Measurements from ENCODE around the gene USP40. TPM values are rescaled to one million over a fixed set of nuclear protein-coding genes. Genes with fewer than 3 reads are reported as not detected.

USP40 gene
- total and polyA plus RNA-seq, 2 donors = 16.1 to 26.7 TPM

- Histone ChIP-seq H3K9me3 (ENCODE audit: control insufficient read depth in 2 of 2, insufficient read depth in 1 of 2, low read length in 1 of 2) (peaks cover 2 to 3% of the 10 kb centered on the region in 2 donors), H3K27me3 (ENCODE audit: control insufficient read depth in 2 of 2, insufficient read depth in 1 of 2, low read length in 1 of 2) (no peaks in the 10 kb centered on the region), H3K4me3 (ENCODE audit: low read length in 2 of 2) (no peak overlapping the region), H3K36me3 (ENCODE audit: control insufficient read depth in 2 of 2, insufficient read depth in 2 of 2, low read length in 1 of 2) (no peaks in the 10 kb centered on the region), H3K4me1 (ENCODE audit: control insufficient read depth in 2 of 2, insufficient read depth in 2 of 2, low read length in 2 of 2) (no peaks in the 10 kb centered on the region), H3K27ac (ENCODE audit: low read depth in 1 of 2, low read length in 1 of 2) (no peak overlapping the region)
- WGBS = 99% methylated on average over 1 of the region's 1 CpG
- no peak for DNase-seq (ENCODE audit: low read depth in 6 of 9, low spot score in 9 of 9)
Measured at GRCh38 chr2:233503947-233504637, 62.5 kb downstream of the USP40 start.

GRCh38 chr2:233503481-233503880 lies 63.1 kb downstream of the USP40 start:
- Histone ChIP-seq H3K4me1 (ENCODE audit: control insufficient read depth in 2 of 2, insufficient read depth in 2 of 2, low read length in 2 of 2) (no peaks in the 10 kb centered on the region), H3K36me3 (ENCODE audit: control insufficient read depth in 2 of 2, insufficient read depth in 2 of 2, low read length in 1 of 2) (no peaks in the 10 kb centered on the region), H3K4me3 (ENCODE audit: low read length in 2 of 2) (no peak overlapping the region), H3K27me3 (ENCODE audit: control insufficient read depth in 2 of 2, insufficient read depth in 1 of 2, low read length in 1 of 2) (no peaks in the 10 kb centered on the region), H3K27ac (ENCODE audit: low read depth in 1 of 2, low read length in 1 of 2) (no peak overlapping the region), H3K9me3 (ENCODE audit: control insufficient read depth in 2 of 2, insufficient read depth in 1 of 2, low read length in 1 of 2) (peaks cover 2 to 3% of the 10 kb centered on the region in 2 donors)
- DNase-seq (ENCODE audit: low read depth in 6 of 9, low spot score in 9 of 9) = no peak
- 100% methylated on average over 1 of the region's 1 CpG for WGBS

- no peaks in the 10 kb centered on the region for H3K36me3 ChIP-seq (ENCODE audit: control insufficient read depth in 2 of 2, insufficient read depth in 2 of 2, low read length in 1 of 2)
- no peaks in the 10 kb centered on the region for H3K4me1 ChIP-seq (ENCODE audit: control insufficient read depth in 2 of 2, insufficient read depth in 2 of 2, low read length in 2 of 2)
- peaks cover 2 to 3% of the 10 kb centered on the region in 2 donors for H3K9me3 ChIP-seq (ENCODE audit: control insufficient read depth in 2 of 2, insufficient read depth in 1 of 2, low read length in 1 of 2)
- no peak overlapping the region for H3K4me3 ChIP-seq (ENCODE audit: low read length in 2 of 2)
- H3K27ac ChIP-seq (ENCODE audit: low read depth in 1 of 2, low read length in 1 of 2) = no peak overlapping the region
- DNase-seq (ENCODE audit: low read depth in 6 of 9, low spot score in 9 of 9) = no peak
- no peaks in the 10 kb centered on the region for H3K27me3 ChIP-seq (ENCODE audit: control insufficient read depth in 2 of 2, insufficient read depth in 1 of 2, low read length in 1 of 2)
- WGBS = 96% methylated on average over 3 of the region's 3 CpGs
Measured at GRCh38 chr2:233501198-233502076, 65.1 kb downstream of the USP40 start.

GRCh38 chr2:233499928-233500327 lies 66.7 kb downstream of the USP40 start:
- DNase-seq (ENCODE audit: low read depth in 6 of 9, low spot score in 9 of 9) = no peak
- Histone ChIP-seq H3K4me1 (ENCODE audit: control insufficient read depth in 2 of 2, insufficient read depth in 2 of 2, low read length in 2 of 2) (no peaks in the 10 kb centered on the region), H3K27me3 (ENCODE audit: control insufficient read depth in 2 of 2, insufficient read depth in 1 of 2, low read length in 1 of 2) (no peaks in the 10 kb centered on the region), H3K27ac (ENCODE audit: low read depth in 1 of 2, low read length in 1 of 2) (no peak overlapping the region), H3K4me3 (ENCODE audit: low read length in 2 of 2) (no peak overlapping the region), H3K9me3 (ENCODE audit: control insufficient read depth in 2 of 2, insufficient read depth in 1 of 2, low read length in 1 of 2) (peaks cover 2 to 3% of the 10 kb centered on the region in 2 donors), H3K36me3 (ENCODE audit: control insufficient read depth in 2 of 2, insufficient read depth in 2 of 2, low read length in 1 of 2) (no peaks in the 10 kb centered on the region)
- WGBS = 94% methylated on average over 2 of the region's 2 CpGs

GRCh38 chr2:233498126-233498525 lies 68.5 kb downstream of the USP40 start:
- no peak for DNase-seq (ENCODE audit: low read depth in 6 of 9, low spot score in 9 of 9)
- WGBS = over 99% methylated on average over 2 of the region's 2 CpGs
- Histone ChIP-seq H3K27ac (ENCODE audit: low read depth in 1 of 2, low read length in 1 of 2) (no peak overlapping the region), H3K4me1 (ENCODE audit: control insufficient read depth in 2 of 2, insufficient read depth in 2 of 2, low read length in 2 of 2) (no peaks in the 10 kb centered on the region), H3K9me3 (ENCODE audit: control insufficient read depth in 2 of 2, insufficient read depth in 1 of 2, low read length in 1 of 2) (peaks cover 2 to 3% of the 10 kb centered on the region in 2 donors), H3K4me3 (ENCODE audit: low read length in 2 of 2) (no peak overlapping the region), H3K36me3 (ENCODE audit: control insufficient read depth in 2 of 2, insufficient read depth in 2 of 2, low read length in 1 of 2) (no peaks in the 10 kb centered on the region), H3K27me3 (ENCODE audit: control insufficient read depth in 2 of 2, insufficient read depth in 1 of 2, low read length in 1 of 2) (no peaks in the 10 kb centered on the region)

- Histone ChIP-seq H3K4me1 (ENCODE audit: control insufficient read depth in 2 of 2, insufficient read depth in 2 of 2, low read length in 2 of 2) (no peaks in the 10 kb centered on the region), H3K4me3 (ENCODE audit: low read length in 2 of 2) (no peak overlapping the region), H3K27me3 (ENCODE audit: control insufficient read depth in 2 of 2, insufficient read depth in 1 of 2, low read length in 1 of 2) (no peaks in the 10 kb centered on the region), H3K27ac (ENCODE audit: low read depth in 1 of 2, low read length in 1 of 2) (peak overlapping the region in 1 of 2 donors; percentile 31), H3K9me3 (ENCODE audit: control insufficient read depth in 2 of 2, insufficient read depth in 1 of 2, low read length in 1 of 2) (peaks cover 2 to 3% of the 10 kb centered on the region in 2 donors), H3K36me3 (ENCODE audit: control insufficient read depth in 2 of 2, insufficient read depth in 2 of 2, low read length in 1 of 2) (no peaks in the 10 kb centered on the region)
- no peak for DNase-seq (ENCODE audit: low read depth in 6 of 9, low spot score in 9 of 9)
- 51% methylated on average over 2 of the region's 2 CpGs for WGBS
Measured at GRCh38 chr2:233497692-233498091, 68.9 kb downstream of the USP40 start.

GRCh38 chr2:233495503-233496496 lies 70.8 kb downstream of the USP40 start:
- H3K4me1 ChIP-seq (ENCODE audit: control insufficient read depth in 2 of 2, insufficient read depth in 2 of 2, low read length in 2 of 2) = no peaks in the 10 kb centered on the region
- no peak overlapping the region for H3K27ac ChIP-seq (ENCODE audit: low read depth in 1 of 2, low read length in 1 of 2)
- H3K4me3 ChIP-seq (ENCODE audit: low read length in 2 of 2) = no peak overlapping the region
- no peak for DNase-seq (ENCODE audit: low read depth in 6 of 9, low spot score in 9 of 9)
- WGBS = 84% methylated on average over 10 of the region's 10 CpGs
- H3K9me3 ChIP-seq (ENCODE audit: control insufficient read depth in 2 of 2, insufficient read depth in 1 of 2, low read length in 1 of 2) = no peaks in the 10 kb centered on the region
- H3K36me3 ChIP-seq (ENCODE audit: control insufficient read depth in 2 of 2, insufficient read depth in 2 of 2, low read length in 1 of 2) = no peaks in the 10 kb centered on the region
- no peaks in the 10 kb centered on the region for H3K27me3 ChIP-seq (ENCODE audit: control insufficient read depth in 2 of 2, insufficient read depth in 1 of 2, low read length in 1 of 2)

- peaks cover 2 to 7% of the 10 kb centered on the region in 2 donors for H3K36me3 ChIP-seq (ENCODE audit: control insufficient read depth in 2 of 2, insufficient read depth in 2 of 2, low read length in 1 of 2)
- peak overlapping the region in 1 of 2 donors; percentile 34 for H3K27ac ChIP-seq (ENCODE audit: low read depth in 1 of 2, low read length in 1 of 2)
- H3K9me3 ChIP-seq (ENCODE audit: control insufficient read depth in 2 of 2, insufficient read depth in 1 of 2, low read length in 1 of 2) = no peaks in the 10 kb centered on the region
- no peak for DNase-seq (ENCODE audit: low read depth in 6 of 9, low spot score in 9 of 9)
- no peaks in the 10 kb centered on the region for H3K27me3 ChIP-seq (ENCODE audit: control insufficient read depth in 2 of 2, insufficient read depth in 1 of 2, low read length in 1 of 2)
- no peak overlapping the region for H3K4me3 ChIP-seq (ENCODE audit: low read length in 2 of 2)
- H3K4me1 ChIP-seq (ENCODE audit: control insufficient read depth in 2 of 2, insufficient read depth in 2 of 2, low read length in 2 of 2) = peaks cover 0 to 6% of the 10 kb centered on the region in 2 donors
- WGBS = 95% methylated on average over 4 of the region's 4 CpGs
Measured at GRCh38 chr2:233492751-233493150, 73.8 kb downstream of the USP40 start.
